ENCODE measurements around the gene UGT1A10. TPM values are rescaled to one million over a fixed set of nuclear protein-coding genes. Genes with fewer than 3 reads are reported as not detected.
"Not testable (repeated sequence)": the region's sequence is repeated elsewhere in the genome, so short reads cannot be mapped to it uniquely, and the experiment has no call there.

UGT1A10 gene
- total RNA-seq, 1 donor from 2014 or later, result not detected

GRCh38 chr2:233712611-233713261 is 76.5 kb downstream of the UGT1A10 start, which contains the start of gene UGT1A5:
UGT1A5 (plus strand) TSS chr2:233712907; CDS start chr2:233712992, 85 bp downstream.
- Mint-ChIP-seq H3K4me3 (no peak within 1 kb of the TSS), H3K27ac (no peak within 1 kb of the TSS), H3K27me3 (peaks cover 38% of the 10 kb centered on the region), H3K36me3 (no peaks in the 10 kb centered on the region), H3K4me1 (ENCODE audit: unreplicated experiment) (no peaks in the 10 kb centered on the region), H3K9me3 (no peaks in the 10 kb centered on the region)
- no peak for DNase-seq (ENCODE audit: extremely low spot score, unreplicated experiment)
- no peak for TF ChIP-seq CTCF (conservative IDR thresholded peaks at IDR 0.05)

- Mint-ChIP-seq H3K36me3 (no peaks in the 10 kb centered on the region), H3K4me3 (no peak overlapping the region), H3K27me3 (peaks cover 37% of the 10 kb centered on the region), H3K27ac (no peak overlapping the region), H3K9me3 (no peaks in the 10 kb centered on the region), H3K4me1 (ENCODE audit: unreplicated experiment) (no peaks in the 10 kb centered on the region)
- no peak for DNase-seq (ENCODE audit: extremely low spot score, unreplicated experiment)
- TF ChIP-seq CTCF (conservative IDR thresholded peaks at IDR 0.05), result no peak
These were observed 77.0 kb downstream of the UGT1A10 start for GRCh38 chr2:233713262-233713615.

GRCh38 chr2:233714121-233714520 is 77.9 kb downstream of the UGT1A10 start:
- no peaks in the 10 kb centered on the region for H3K9me3 Mint-ChIP-seq
- peaks cover 37% of the 10 kb centered on the region for H3K27me3 Mint-ChIP-seq
- no peak for TF ChIP-seq CTCF (conservative IDR thresholded peaks at IDR 0.05)
- DNase-seq (ENCODE audit: extremely low spot score, unreplicated experiment), result no peak
- H3K27ac Mint-ChIP-seq, result no peak overlapping the region
- no peak overlapping the region for H3K4me3 Mint-ChIP-seq
- no peaks in the 10 kb centered on the region for H3K4me1 Mint-ChIP-seq (ENCODE audit: unreplicated experiment)
- H3K36me3 Mint-ChIP-seq, result no peaks in the 10 kb centered on the region

GRCh38 chr2:233718552-233718951 is 82.3 kb downstream of the UGT1A10 start, which contains the start of gene UGT1A4:
UGT1A4 (plus strand) TSS chr2:233718736; CDS start chr2:233718821, 85 bp downstream.
- Mint-ChIP-seq H3K4me1 (ENCODE audit: unreplicated experiment) (no peaks in the 10 kb centered on the region), H3K27me3 (peaks cover 27% of the 10 kb centered on the region), H3K4me3 (no peak within 1 kb of the TSS), H3K9me3 (no peaks in the 10 kb centered on the region), H3K36me3 (no peaks in the 10 kb centered on the region), H3K27ac (no peak within 1 kb of the TSS)
- no peak for TF ChIP-seq CTCF (conservative IDR thresholded peaks at IDR 0.05)
- no peak for DNase-seq (ENCODE audit: extremely low spot score, unreplicated experiment)

GRCh38 chr2:233728723-233729301 is 92.6 kb downstream of the UGT1A10 start, which contains the start of gene UGT1A3:
UGT1A3 (plus strand) TSS chr2:233729042; CDS start chr2:233729127, 85 bp downstream.
- no peak within 1 kb of the TSS for H3K4me3 Mint-ChIP-seq
- H3K36me3 Mint-ChIP-seq, result no peaks in the 10 kb centered on the region
- peaks cover 5% of the 10 kb centered on the region for H3K9me3 Mint-ChIP-seq
- no peak for DNase-seq (ENCODE audit: extremely low spot score, unreplicated experiment)
- no peak within 1 kb of the TSS for H3K27ac Mint-ChIP-seq
- H3K4me1 Mint-ChIP-seq (ENCODE audit: unreplicated experiment), result no peaks in the 10 kb centered on the region
- TF ChIP-seq CTCF (conservative IDR thresholded peaks at IDR 0.05), result no peak
- H3K27me3 Mint-ChIP-seq, result peaks cover 8% of the 10 kb centered on the region

- peaks cover 38% of the 10 kb centered on the region for H3K27me3 Mint-ChIP-seq
- not testable (repeated sequence) for H3K36me3 Mint-ChIP-seq; H3K4me3 Mint-ChIP-seq; H3K4me1 Mint-ChIP-seq (ENCODE audit: unreplicated experiment); H3K9me3 Mint-ChIP-seq; DNase-seq (ENCODE audit: extremely low spot score, unreplicated experiment); H3K27ac Mint-ChIP-seq
These were observed 100.8 kb downstream of the UGT1A10 start for GRCh38 chr2:233736868-233737653.
